Heart right ventricle (tissue), 16 donors: Measurements from ENCODE around the gene DAZAP1. TPM values are rescaled to one million over a fixed set of nuclear protein-coding genes. Genes with fewer than 3 reads are reported as not detected.
A peak's percentile ranks its signal among the peaks of the same experiment; 100 is the strongest.
"Not testable (repeated sequence)": the region's sequence is repeated elsewhere in the genome, so short reads cannot be mapped to it uniquely, and the experiment has no call there.

Source experiments
- ATAC-seq, 8 donors: fragments of 200-7000 bp; cut with Tn5 transposase; one replicate each; pipeline ENCODE4 v1.9.1; 2020; ENCODE audit warnings: mild to moderate bottlenecking in 8 of 8, moderate library complexity in 8 of 8, moderate number of reproducible peaks in 1 of 8
- DNase-seq, 2 donors: peaks; one replicate each; pipeline ENCODE4 v3.0.0-alpha.2; 2020
- H3K27ac ChIP-seq, 10 donors: fragments of 200-600 bp; sonication (generic) in 2 of 10; one replicate each; pipeline versions ENCODE4 v1.5.0 to v1.8.0; 2020 to 2022; ENCODE audit warnings: mild to moderate bottlenecking in 3 of 10
- H3K27me3 ChIP-seq, 7 donors: fragments of 200-600 bp; one replicate each; pipeline ENCODE4 v1.8.0; 2021 to 2022; ENCODE audit warnings: mild to moderate bottlenecking in 2 of 7
- H3K36me3 ChIP-seq, 9 donors: fragments of 200-600 bp; sonication (generic) in 1 of 9; one replicate each; pipeline versions ENCODE4 v1.5.0 to v1.8.0; 2020 to 2022; ENCODE audit warnings: mild to moderate bottlenecking in 2 of 9
- H3K4me1 ChIP-seq, 9 donors: fragments of 200-600 bp; sonication (generic) in 1 of 9; one replicate each; pipeline versions ENCODE4 v1.5.0 to v1.8.0; 2020 to 2022; ENCODE audit warnings: mild to moderate bottlenecking in 4 of 9
- H3K4me3 ChIP-seq, 10 donors: fragments of 200-600 bp; sonication (generic) in 2 of 10; one replicate each; pipeline versions ENCODE4 v1.5.0 to v1.8.0; 2020 to 2022; ENCODE audit warnings: mild to moderate bottlenecking in 7 of 10, moderate library complexity in 2 of 10
- H3K9me3 ChIP-seq, 11 donors: fragments of 200-600 bp in 10 of 11; sonication (generic) in 2 of 11; one replicate each; pipeline versions ENCODE4 v1.5.0 to v1.8.0; 2013 to 2022; ENCODE audit warnings: mild to moderate bottlenecking in 2 of 11, control low read depth in 1 of 11, moderate library complexity in 1 of 11
- whole genome bisulfite sequencing, 2 donors: extraction: QIAGEN DNeasy Blood & Tissue Kit; methylation state at CpG; one replicate each; pipeline ENCODE4 v1.1.7; 2013; ENCODE audit warnings: inconsistent platforms in 1 of 2; 5-methylcytosine and 5-hydroxymethylcytosine counted together
- intact Hi-C, 10 donors: fragments of 100-400 bp; cut with DNase I; formaldehyde crosslinking; loops; one replicate each; pipeline versions ENCODE4 v1.11.1 to v1.14.2; 2022
- polyA plus RNA-seq, 2 donors: library from polyadenylated mRNA; stranded (reverse); fragments of 200-250 nt; gene quantifications; one replicate each; pipeline ENCODE4 v1.2.3, GENCODE V29; 2013
- total RNA-seq, 10 donors: library from RNA; stranded (reverse); fragmentation: NEBNext Ultra II Directional in 3 of 10; extraction: Animal tissue kit (Norgen Biotek cat#: 25700) in 3 of 10; gene quantifications; one replicate each; pipeline versions ENCODE4 v1.2.1 to v1.2.4, GENCODE V29; 2021 to 2023
- TF ChIP-seq, protein P1 (sequence below), 9 donors: fragments of 200-600 bp; sonication (generic) in 2 of 9; IDR thresholded peaks; one replicate each; pipeline versions ENCODE4 v1.5.0 to v1.8.0; 2021 to 2022; ENCODE audit warnings: antibody characterized with exemption in 9 of 9, mild to moderate bottlenecking in 5 of 9, moderate library complexity in 1 of 9
- donor health status: Arrhythmogenic right ventricular cardiomyopathy.
- donor health status: ischemic (EF 13 %, LVEDD 7.1; RV severe dilation, severe dysfunction).
- donor health status: healthy with polysubstance abuse.
- donor health status: DM: no; HTN: yes; CAD: no.
- donor health status: DM: no; HTN: no; CAD: no.
- donor health status: ischemic (EF 25% LVEDD 6.9; RV normal size, moderate dysfunction).
- donor health status: ischemic (EF 25% LVEDD 5.7; RV mildly dilated, moderate dysfunction).
- donor health status: healthy.
- donor health status: DM: yes; HTN: yes; CAD: no.
- donor health status: Ischemic cardiomyopathy.
- donor health status: ischemic (EF 35%, LVEDD 5.7; RV mildly dilated, moderate dysfunction).
- donor health status: nonischemic (EF 11% LVEDD 7.7; RV severe dilation, severe dysfunction).
- donor health status: DM: yes; HTN: yes; CAD: no.
- donor health status: PGD.
- donor health status: ischemic (EF 29% LVEDD 5.4; RV normal size, mild dysfunction).
- donor health status: nonischemic (EF 23%, LVEDD 6.1; RV moderate dilation, normal function).

The DAZAP1 gene
- total and polyA plus RNA-seq, 12 donors, result 56.7 to 111 (median 79.5) TPM

DNA sequence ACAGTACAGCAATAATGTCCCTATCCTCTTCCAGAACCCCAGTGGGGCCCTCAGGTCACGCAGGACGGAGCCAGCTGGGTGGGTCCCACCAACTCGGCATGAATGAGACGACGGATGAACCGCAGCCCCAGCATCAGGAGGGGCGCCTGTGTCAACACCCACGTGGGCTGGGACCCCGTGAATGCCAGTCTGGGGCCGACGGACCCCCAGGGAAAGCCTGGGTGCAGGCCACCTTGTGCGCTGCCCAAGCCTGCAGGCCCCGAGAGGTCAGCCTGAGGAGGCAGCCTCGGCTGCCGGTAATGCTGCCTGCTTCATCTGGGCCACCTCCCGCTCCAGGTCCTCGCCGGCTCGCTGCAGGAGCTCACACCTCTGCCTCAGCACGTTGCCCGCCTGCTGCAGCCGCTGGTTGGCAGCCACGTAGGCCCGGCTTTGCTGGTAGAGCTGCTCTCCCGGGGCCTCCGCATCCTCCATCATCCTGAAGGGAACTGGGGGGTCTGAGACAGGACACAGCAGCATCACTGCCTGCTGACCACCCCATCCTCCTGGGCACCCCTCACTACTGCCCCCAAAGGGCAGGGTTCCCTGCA is 67.5 kb downstream of the DAZAP1 start:
- DNase-seq, result peak in 1 of 2 donors; percentile 12
- no peaks in the 10 kb centered on the region for H3K9me3 ChIP-seq
- H3K27ac ChIP-seq, result peak overlapping the region in 5 of 10 donors; percentile 36 to 61 (median 58)
- TF ChIP-seq, protein P1, sequence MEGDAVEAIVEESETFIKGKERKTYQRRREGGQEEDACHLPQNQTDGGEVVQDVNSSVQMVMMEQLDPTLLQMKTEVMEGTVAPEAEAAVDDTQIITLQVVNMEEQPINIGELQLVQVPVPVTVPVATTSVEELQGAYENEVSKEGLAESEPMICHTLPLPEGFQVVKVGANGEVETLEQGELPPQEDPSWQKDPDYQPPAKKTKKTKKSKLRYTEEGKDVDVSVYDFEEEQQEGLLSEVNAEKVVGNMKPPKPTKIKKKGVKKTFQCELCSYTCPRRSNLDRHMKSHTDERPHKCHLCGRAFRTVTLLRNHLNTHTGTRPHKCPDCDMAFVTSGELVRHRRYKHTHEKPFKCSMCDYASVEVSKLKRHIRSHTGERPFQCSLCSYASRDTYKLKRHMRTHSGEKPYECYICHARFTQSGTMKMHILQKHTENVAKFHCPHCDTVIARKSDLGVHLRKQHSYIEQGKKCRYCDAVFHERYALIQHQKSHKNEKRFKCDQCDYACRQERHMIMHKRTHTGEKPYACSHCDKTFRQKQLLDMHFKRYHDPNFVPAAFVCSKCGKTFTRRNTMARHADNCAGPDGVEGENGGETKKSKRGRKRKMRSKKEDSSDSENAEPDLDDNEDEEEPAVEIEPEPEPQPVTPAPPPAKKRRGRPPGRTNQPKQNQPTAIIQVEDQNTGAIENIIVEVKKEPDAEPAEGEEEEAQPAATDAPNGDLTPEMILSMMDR (IDR thresholded peaks at IDR 0.05), result no peak
- WGBS, 2 donors, result 88 to 91% methylated on average over 26 of the region's 26 CpGs
- peaks cover 23 to 68% (median 46%) of the 10 kb centered on the region in 9 donors for H3K4me1 ChIP-seq
- H3K4me3 ChIP-seq, result no peak overlapping the region
- no peak for ATAC-seq
- intact Hi-C loops, result no loop called here
- H3K27me3 ChIP-seq, result peaks cover 7 to 41% (median 30%) of the 10 kb centered on the region in 7 donors
- peaks cover 0 to 33% (median 0%) of the 10 kb centered on the region in 9 donors for H3K36me3 ChIP-seq

DNA sequence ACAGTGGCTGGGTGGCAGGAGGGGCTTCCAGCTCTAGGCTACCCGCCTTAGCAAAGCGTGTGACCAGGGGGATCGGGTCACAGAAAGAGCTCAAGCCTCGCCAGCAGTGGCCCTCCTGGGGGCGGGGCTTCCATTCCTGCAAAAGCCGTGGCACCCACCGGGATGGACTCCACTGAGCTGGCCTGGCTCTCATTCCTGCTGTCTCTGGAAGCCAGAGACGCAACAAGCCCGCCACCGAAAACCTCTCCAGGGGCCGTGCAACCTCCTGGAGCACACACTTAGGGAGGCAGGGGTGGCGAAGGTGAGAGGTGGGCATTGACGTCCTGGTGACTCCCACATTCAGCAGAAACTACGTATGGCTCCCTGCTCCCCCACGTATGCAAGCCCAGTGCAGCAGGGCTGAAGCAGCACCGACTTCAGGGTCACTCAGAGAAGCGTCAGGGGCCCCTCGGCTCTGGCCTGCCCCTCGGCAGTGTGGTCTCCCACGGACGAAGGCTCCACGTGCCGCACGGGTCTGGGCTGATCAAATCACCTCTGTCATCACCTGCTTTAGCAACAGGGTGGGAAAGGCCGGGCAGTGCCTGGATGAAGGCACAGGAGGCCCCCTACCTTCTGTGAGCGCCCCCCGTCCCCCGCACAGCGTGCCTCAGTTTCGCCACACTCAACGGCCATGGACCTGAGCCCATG is 68.5 kb downstream of the DAZAP1 start:
- H3K9me3 ChIP-seq, result no peaks in the 10 kb centered on the region
- H3K4me1 ChIP-seq, result peaks cover 13 to 58% (median 35%) of the 10 kb centered on the region in 9 donors
- H3K27ac ChIP-seq, result no peak overlapping the region
- H3K4me3 ChIP-seq, result no peak overlapping the region
- TF ChIP-seq, protein P1 (IDR thresholded peaks at IDR 0.05), result no peak
- peaks cover 0 to 33% (median 0%) of the 10 kb centered on the region in 9 donors for H3K36me3 ChIP-seq
- intact Hi-C loops, result no loop called here
- 90 to 91% methylated on average over 31 of the region's 31 CpGs for WGBS, 2 donors
- DNase-seq (peak in 1 of 2 donors; percentile 11), ATAC-seq (no peak)
- peaks cover 4 to 31% (median 20%) of the 10 kb centered on the region in 7 donors for H3K27me3 ChIP-seq

DNA sequence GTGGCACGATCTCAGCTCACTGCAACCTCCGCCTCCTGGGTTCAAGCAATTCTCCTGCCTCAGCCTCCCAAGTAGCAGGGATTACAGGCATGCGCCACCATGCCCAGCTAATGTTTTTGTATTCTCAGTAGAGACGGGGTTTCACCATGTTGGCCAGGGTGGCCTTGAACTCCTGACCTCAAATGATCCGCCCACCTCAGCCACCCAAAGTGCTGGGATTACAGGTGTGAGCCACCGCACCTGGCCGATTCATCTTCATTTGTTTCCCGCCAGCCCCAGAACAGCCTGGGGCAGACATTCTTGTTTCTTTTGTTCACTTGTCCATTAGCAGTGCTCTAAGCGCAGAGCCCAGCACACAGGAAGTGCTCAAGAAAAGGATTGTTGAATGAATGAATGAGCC is 69.7 kb downstream of the DAZAP1 start:
- H3K27ac ChIP-seq, intact Hi-C loops, H3K4me3 ChIP-seq, H3K9me3 ChIP-seq, DNase-seq, ATAC-seq: not testable (repeated sequence)
- Histone ChIP-seq H3K4me1 (peaks cover 8 to 47% (median 24%) of the 10 kb centered on the region in 9 donors), H3K27me3 (peaks cover 0 to 19% (median 10%) of the 10 kb centered on the region in 7 donors), H3K36me3 (peaks cover 0 to 33% (median 0%) of the 10 kb centered on the region in 9 donors)
- WGBS, 2 donors, result 96 to 97% methylated on average over 9 of the region's 9 CpGs

DNA sequence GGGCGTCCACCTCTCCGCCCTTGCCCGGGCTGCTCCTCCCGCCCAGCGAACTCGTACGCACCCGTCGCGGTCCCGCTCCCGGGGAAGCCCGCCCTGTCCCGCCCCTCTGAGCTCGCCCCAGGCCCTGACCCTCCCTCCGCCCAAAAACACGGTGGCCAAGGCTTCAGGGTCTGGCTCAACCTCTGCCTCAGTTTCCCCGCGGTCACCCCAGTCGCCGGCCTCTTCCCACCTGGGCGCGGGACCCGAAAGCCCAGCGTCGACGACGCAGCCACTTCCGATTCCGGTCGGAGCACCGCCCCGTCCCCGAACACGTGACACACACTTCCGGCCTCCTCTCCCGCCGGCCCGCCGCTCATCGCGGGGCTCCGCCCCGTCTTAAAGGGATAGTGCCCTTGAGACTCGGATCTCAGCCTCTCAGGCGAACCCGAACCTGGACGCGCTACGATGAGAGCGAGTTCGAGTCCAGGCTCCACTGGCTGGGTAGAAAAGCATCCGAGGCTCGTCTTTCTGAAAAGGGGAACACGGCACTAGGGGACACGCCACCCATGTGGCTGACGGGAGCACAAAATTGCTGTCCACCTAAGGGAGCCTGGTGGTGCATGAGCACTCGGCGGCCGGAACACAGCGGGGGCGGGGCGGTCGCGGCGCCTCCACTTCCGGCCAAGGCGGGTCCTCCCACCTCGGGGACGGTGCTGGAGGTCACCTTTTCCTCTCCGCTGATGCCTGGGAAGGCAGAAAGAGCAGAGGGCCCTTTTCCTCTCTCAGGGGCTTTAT is 71.7 kb downstream of the DAZAP1 start, which contains the start of gene C19orf25:
C19orf25 (minus strand) TSS at position 282 of the 774 bp plus-strand sequence. CDS start 312 bp downstream, outside the sequence.
- H3K27me3 ChIP-seq, result no peaks in the 10 kb centered on the region

More for the DNA sequence above, 71.7 kb downstream of the DAZAP1 start, which contains the start of gene C19orf25:
- peak; percentile 93 to 95 for DNase-seq
- peak within 1 kb of the TSS in 9 of 10 donors; percentile 73 to 90 (median 79) for H3K27ac ChIP-seq
- H3K9me3 ChIP-seq, result no peaks in the 10 kb centered on the region
- 1% methylated on average over 69 to 71 of the region's 71 CpGs for WGBS, 2 donors
- H3K4me3 ChIP-seq, result peak within 1 kb of the TSS; percentile 67 to 100 (median 92)
- H3K36me3 ChIP-seq, result peaks cover 0 to 33% (median 0%) of the 10 kb centered on the region in 9 donors
- intact Hi-C loops, result loop anchor here in 1 of 10 donors (1.0 kb wide), 1 partner anchor 11 kb away; the partner anchor contains the start of gene PCSK4
- peak; percentile 90 to 98 (median 98) for ATAC-seq
- H3K4me1 ChIP-seq, result peaks cover 6 to 36% (median 21%) of the 10 kb centered on the region in 9 donors
- TF ChIP-seq, protein P1 (IDR thresholded peaks at IDR 0.05), result no peak
